ENCODE results near the gene CCDC24.

CCDC24 gene

GRCh38 chr1:44021156-44021555, 29.8 kb downstream of the CCDC24 start:
- Histone ChIP-seq H3K9ac (ENCODE audit: low read length) (no peak overlapping the region), H3K27me3 (replicated peaks; ENCODE audit: insufficient read depth, low read length) (no peaks in the 10 kb centered on the region), H3K4me3 (ENCODE audit: low read length) (no peak overlapping the region), H3K9me2 (replicated peaks; ENCODE audit: insufficient read depth, low read length) (no peaks in the 10 kb centered on the region), H3K79me2 (ENCODE audit: low read length) (no peaks in the 10 kb centered on the region), H3K9me3 (replicated peaks; ENCODE audit: insufficient read depth, low read length) (no peaks in the 10 kb centered on the region), H2AFZ (ENCODE audit: low read length) (no peak overlapping the region), H3K4me2 (ENCODE audit: low read depth, low read length) (no peak overlapping the region), H3K4me1 (ENCODE audit: low read length) (peaks cover 5% of the 10 kb centered on the region), H3K36me3 (replicated peaks; ENCODE audit: insufficient read depth, low read length) (no peaks in the 10 kb centered on the region), H4K20me1 (ENCODE audit: insufficient read depth, low read length) (no peaks in the 10 kb centered on the region), H3F3A (ENCODE audit: insufficient read depth, low read length) (no peaks in the 10 kb centered on the region), H3K27ac (ENCODE audit: low read length) (no peak overlapping the region)
- no peak for DNase-seq
- TF ChIP-seq EZH2phosphoT487 (IDR thresholded peaks at IDR 0.05; ENCODE audit: low read length) (no peak), CTCF (IDR thresholded peaks at IDR 0.05; ENCODE audit: low read length) (no peak), EZH2 (optimal IDR thresholded peaks at IDR 0.05; ENCODE audit: low read depth, low read length) (no peak)

GRCh38 chr1:44021581-44022321, 30.4 kb downstream of the CCDC24 start:
- Histone ChIP-seq H2AFZ (ENCODE audit: low read length) (no peak overlapping the region), H3K9me3 (replicated peaks; ENCODE audit: insufficient read depth, low read length) (no peaks in the 10 kb centered on the region), H3K4me1 (ENCODE audit: low read length) (peaks cover 6% of the 10 kb centered on the region), H3K4me2 (ENCODE audit: low read depth, low read length) (no peak overlapping the region), H3K27ac (ENCODE audit: low read length) (no peak overlapping the region), H3K9ac (ENCODE audit: low read length) (no peak overlapping the region), H3K9me2 (replicated peaks; ENCODE audit: insufficient read depth, low read length) (no peaks in the 10 kb centered on the region), H3K4me3 (ENCODE audit: low read length) (no peak overlapping the region), H4K20me1 (ENCODE audit: insufficient read depth, low read length) (no peaks in the 10 kb centered on the region), H3F3A (ENCODE audit: insufficient read depth, low read length) (no peaks in the 10 kb centered on the region), H3K36me3 (replicated peaks; ENCODE audit: insufficient read depth, low read length) (no peaks in the 10 kb centered on the region), H3K79me2 (ENCODE audit: low read length) (no peaks in the 10 kb centered on the region), H3K27me3 (replicated peaks; ENCODE audit: insufficient read depth, low read length) (no peaks in the 10 kb centered on the region)
- no peak for TF ChIP-seq EZH2phosphoT487 (IDR thresholded peaks at IDR 0.05; ENCODE audit: low read length)
- DNase-seq = no peak

- peaks cover 10% of the 10 kb centered on the region for H3K4me1 ChIP-seq (ENCODE audit: low read length)
- H4K20me1 ChIP-seq (ENCODE audit: insufficient read depth, low read length) = no peaks in the 10 kb centered on the region
- H3K27ac ChIP-seq (ENCODE audit: low read length) = no peak overlapping the region
- H3K79me2 ChIP-seq (ENCODE audit: low read length) = no peaks in the 10 kb centered on the region
- H3K4me3 ChIP-seq (ENCODE audit: low read length) = no peak overlapping the region
- no peaks in the 10 kb centered on the region for H3K9me3 ChIP-seq (replicated peaks; ENCODE audit: insufficient read depth, low read length)
- no peak for DNase-seq
- H2AFZ ChIP-seq (ENCODE audit: low read length) = no peak overlapping the region
- H3K27me3 ChIP-seq (replicated peaks; ENCODE audit: insufficient read depth, low read length) = no peaks in the 10 kb centered on the region
- no peak overlapping the region for H3K4me2 ChIP-seq (ENCODE audit: low read depth, low read length)
- no peaks in the 10 kb centered on the region for H3K9me2 ChIP-seq (replicated peaks; ENCODE audit: insufficient read depth, low read length)
- H3K36me3 ChIP-seq (replicated peaks; ENCODE audit: insufficient read depth, low read length) = no peaks in the 10 kb centered on the region
- TF ChIP-seq EZH2phosphoT487 (IDR thresholded peaks at IDR 0.05; ENCODE audit: low read length) (no peak), EZH2 (optimal IDR thresholded peaks at IDR 0.05; ENCODE audit: low read depth, low read length) (no peak), CTCF (IDR thresholded peaks at IDR 0.05; ENCODE audit: low read length) (no peak)
- H3K9ac ChIP-seq (ENCODE audit: low read length) = no peak overlapping the region
- H3F3A ChIP-seq (ENCODE audit: insufficient read depth, low read length) = no peaks in the 10 kb centered on the region
Measured at GRCh38 chr1:44024031-44024902, 32.9 kb downstream of the CCDC24 start.

Data from MM.1S (cell line).